H1 (cell line): ENCODE measurements around the gene DAW1. TPM values are rescaled to one million over a fixed set of nuclear protein-coding genes. Genes with fewer than 3 reads are reported as not detected.

Experiments
- CTCF ChIA-PET: fragments of 300-600 bp; sonication (Branson Sonifier 250); formaldehyde crosslinking; loops from one replicate; lab custom pipeline; 2021; ENCODE audit not compliant: partially characterized antibody; lab: Charles Lee
- POLR2A ChIA-PET: fragments of 300-600 bp; sonication (Branson Sonifier 250); formaldehyde crosslinking; loops from one replicate; lab custom pipeline; 2021; ENCODE audit warnings: inconsistent platforms; ENCODE audit not compliant: partially characterized antibody; lab: Charles Lee
- DNase-seq, 2 experiments: peaks; one replicate each; pipeline versions ENCODE4 v3.0.0 to v3.0.0-alpha.2; 2010 to 2022; ENCODE audit warnings: low spot score in 2 of 2, low read depth in 1 of 2, mixed read lengths in 1 of 2
- FAIRE-seq: peaks from 2 replicates; lab custom pipeline; 2011; peaks lifted over from hg19 to GRCh38; lab: Jason Lieb, UNC
- H2AFZ ChIP-seq: 2 replicates; pipeline ENCODE4 v1.8.1; 2012; ENCODE audit warnings: low read length, inconsistent platforms
- H2AK5ac ChIP-seq: 2 replicates; pipeline ENCODE4 v1.6.1; 2013; ENCODE audit warnings: low read depth, low read length
- H2BK120ac ChIP-seq: replicated peaks from 2 replicates; pipeline ENCODE3; 2013; ENCODE audit warnings: low read depth, low read length, inconsistent platforms
- H2BK12ac ChIP-seq: 2 replicates; pipeline ENCODE4 v1.6.1; 2013; ENCODE audit warnings: low read depth, low read length
- H2BK15ac ChIP-seq: 2 replicates; pipeline ENCODE4 v1.6.1; 2013; ENCODE audit warnings: low read length
- H2BK20ac ChIP-seq: 2 replicates; pipeline ENCODE4 v1.6.1; 2013; ENCODE audit warnings: low read length
- H2BK5ac ChIP-seq: 2 replicates; pipeline ENCODE4 v1.6.1; 2013; ENCODE audit warnings: low read depth, low read length
- H3K14ac ChIP-seq: 2 replicates; pipeline ENCODE4 v1.6.1; 2013; ENCODE audit warnings: inconsistent platforms; ENCODE audit not compliant: insufficient read length
- H3K18ac ChIP-seq: 2 replicates; pipeline ENCODE4 v1.6.1; 2013; ENCODE audit warnings: low read length; ENCODE audit errors: extremely low read depth
- H3K23ac ChIP-seq: 2 replicates; pipeline ENCODE4 v1.6.1; 2013; ENCODE audit warnings: inconsistent platforms; ENCODE audit not compliant: insufficient read length
- H3K23me2 ChIP-seq: 2 replicates; pipeline ENCODE4 v1.6.1; 2013; ENCODE audit warnings: low read depth, low read length
- H3K27ac ChIP-seq: 2 replicates; pipeline ENCODE4 v1.6.1; 2011; ENCODE audit warnings: low read depth, low read length, inconsistent platforms
- H3K27me3 ChIP-seq, 4 experiments: replicated peaks in 1 of 4; 1 replicate in 1 of 4; 2 replicates in 3 of 4; pipeline versions ENCODE4 v1.6.1 to v1.8.1; 2011 to 2013; ENCODE audit warnings: low read length in 3 of 4, mild to moderate bottlenecking in 3 of 4, inconsistent platforms in 2 of 4, mixed read lengths in 2 of 4, moderate library complexity in 1 of 4; ENCODE audit not compliant: control insufficient read depth in 3 of 4, insufficient read depth in 3 of 4; ENCODE audit errors: extremely low read depth in 1 of 4
- H3K36me3 ChIP-seq, 4 experiments: 2 replicates each; pipeline versions ENCODE4 v1.6.1 to v1.8.1; 2011 to 2013; ENCODE audit warnings: mild to moderate bottlenecking in 4 of 4, low read length in 3 of 4, moderate library complexity in 2 of 4, control low read depth in 1 of 4, inconsistent platforms in 1 of 4; ENCODE audit not compliant: insufficient read depth in 4 of 4, control insufficient read depth in 2 of 4
- H3K4ac ChIP-seq: replicated peaks from 2 replicates; pipeline ENCODE3; 2013; ENCODE audit warnings: low read length, low read depth, mixed read lengths, inconsistent platforms; ENCODE audit not compliant: insufficient read length
- H3K4me1 ChIP-seq, 4 experiments: replicated peaks in 1 of 4; 1 replicate in 1 of 4; 2 replicates in 3 of 4; pipeline versions ENCODE4 v1.6.1 to v1.8.1; 2011 to 2013; ENCODE audit warnings: low read length in 3 of 4, inconsistent platforms in 2 of 4, mixed read lengths in 1 of 4; ENCODE audit not compliant: insufficient read depth in 4 of 4, control insufficient read depth in 3 of 4
- H3K4me2 ChIP-seq, 2 experiments: 2 replicates each; pipeline versions ENCODE4 v1.6.1 to v1.8.1; 2011 to 2013; ENCODE audit warnings: low read depth in 2 of 2, low read length in 2 of 2, control low read depth in 1 of 2, inconsistent platforms in 1 of 2, mild to moderate bottlenecking in 1 of 2; ENCODE audit not compliant: insufficient read depth in 1 of 2
- H3K4me3 ChIP-seq, 4 experiments: fragments of 200-600, 300-600 bp in 1 of 4; sonication (generic), shearing (Covaris generic), sonication (Bioruptor Twin) in 1 of 4; 2 replicates each; pipeline versions ENCODE4 v1.5.1 to v1.8.1; 2011 to 2016; ENCODE audit warnings: low read length in 4 of 4, low read depth in 3 of 4, control low read depth in 2 of 4, inconsistent platforms in 2 of 4, mild to moderate bottlenecking in 2 of 4, mixed read lengths in 1 of 4, moderate library complexity in 1 of 4; ENCODE audit not compliant: insufficient read depth in 2 of 4; ENCODE audit errors: extremely low read depth in 1 of 4
- H3K56ac ChIP-seq: replicated peaks from 2 replicates; pipeline ENCODE3; 2013; ENCODE audit warnings: low read depth, mild to moderate bottlenecking, mixed read lengths, low read length, inconsistent platforms; ENCODE audit not compliant: insufficient read length
- H3K79me1 ChIP-seq: 2 replicates; pipeline ENCODE4 v1.6.1; 2013; ENCODE audit warnings: low read depth, low read length, control low read depth
- H3K79me2 ChIP-seq, 2 experiments: 2 replicates each; pipeline versions ENCODE4 v1.6.1 to v1.8.1; 2012 to 2013; ENCODE audit warnings: low read length in 2 of 2, mild to moderate bottlenecking in 2 of 2, inconsistent platforms in 1 of 2; ENCODE audit not compliant: insufficient read depth in 2 of 2, control insufficient read depth in 1 of 2
- H3K9ac ChIP-seq, 4 experiments: replicated peaks in 1 of 4; 1 replicate in 1 of 4; 2 replicates in 3 of 4; pipeline versions ENCODE4 v1.6.1 to v1.8.1; 2011 to 2013; ENCODE audit warnings: low read depth in 3 of 4, low read length in 3 of 4, control low read depth in 2 of 4, mild to moderate bottlenecking in 2 of 4, moderate library complexity in 2 of 4, inconsistent platforms in 1 of 4; ENCODE audit errors: extremely low read depth in 1 of 4
- H3K9me3 ChIP-seq, 2 experiments: 2 replicates each; pipeline versions ENCODE4 v1.6.1 to v1.8.1; 2012 to 2013; ENCODE audit warnings: mild to moderate bottlenecking in 2 of 2, moderate library complexity in 2 of 2, control low read depth in 1 of 2, inconsistent platforms in 1 of 2, low read depth in 1 of 2, low read length in 1 of 2, mixed read lengths in 1 of 2; ENCODE audit not compliant: insufficient read depth in 2 of 2
- H4K20me1 ChIP-seq, 2 experiments: replicated peaks in 1 of 2; 2 replicates each; pipeline versions ENCODE3 to v1.8.1; 2011 to 2013; ENCODE audit warnings: inconsistent platforms in 2 of 2, low read length in 2 of 2, mild to moderate bottlenecking in 1 of 2; ENCODE audit not compliant: insufficient read depth in 2 of 2, control insufficient read depth in 1 of 2
- H4K5ac ChIP-seq: 2 replicates; pipeline ENCODE4 v1.6.1; 2013; ENCODE audit warnings: low read length, low read depth, mixed read lengths, inconsistent platforms; ENCODE audit not compliant: insufficient read length
- H4K8ac ChIP-seq: 2 replicates; pipeline ENCODE4 v1.8.0; 2013; ENCODE audit warnings: mild to moderate bottlenecking, moderate library complexity, low read length, inconsistent platforms; ENCODE audit not compliant: insufficient read depth; ENCODE audit errors: extremely low read depth
- H4K91ac ChIP-seq: replicated peaks from 2 replicates; pipeline ENCODE3; 2013; ENCODE audit warnings: low read length, mixed read lengths, inconsistent platforms; ENCODE audit not compliant: insufficient read length
- ASH2L ChIP-seq: fragments of 200-600, 300-600 bp; sonication (generic); IDR thresholded peaks from one replicate; pipeline ENCODE4 v1.7.1; 2017; ENCODE audit warnings: low read length
- CEBPB ChIP-seq: IDR thresholded peaks from 2 replicates; pipeline ENCODE4 v1.6.1; 2012; ENCODE audit warnings: low read depth, low read length
- CHD1 ChIP-seq: IDR thresholded peaks from 2 replicates; pipeline ENCODE4 v1.6.1; 2012; ENCODE audit warnings: low read depth, low read length, improper control_type of control experiment
- NANOG ChIP-seq: IDR thresholded peaks from 2 replicates; pipeline ENCODE4 v1.6.1; 2011; ENCODE audit warnings: low read length, low read depth, mild to moderate bottlenecking, inconsistent platforms; ENCODE audit not compliant: insufficient read depth, poor library complexity, severe bottlenecking
- PHF8 ChIP-seq: fragments of 200-600 bp; sonication (generic); conservative IDR thresholded peaks from 2 replicates; pipeline ENCODE4 v1.7.1; 2012; ENCODE audit warnings: low read depth, mild to moderate bottlenecking, inconsistent platforms, low read length, moderate library complexity
- POLR2A ChIP-seq, 2 experiments: IDR thresholded peaks; 1 replicate in 1 of 2; 2 replicates in 1 of 2; pipeline ENCODE4 v1.6.1; 2011; ENCODE audit warnings: low read depth in 2 of 2, low read length in 2 of 2, mild to moderate bottlenecking in 2 of 2; ENCODE audit errors: control extremely low read depth in 1 of 2
- SP2 ChIP-seq: IDR thresholded peaks from 2 replicates; pipeline ENCODE4 v1.6.1; 2012; ENCODE audit warnings: mild to moderate bottlenecking, low read length, inconsistent platforms
- WGBS, 2 experiments: shearing (Covaris generic) in 1 of 2; methylation state at CpG; one replicate each; pipeline versions ENCODE4 v1.1.6 to v1.1.7; 2013 to 2015; ENCODE audit warnings: low lambda C conversion rate in 2 of 2, mixed read lengths in 2 of 2, inconsistent platforms in 1 of 2, low coverage in 1 of 2, missing lambda C conversion rate in 1 of 2; ENCODE audit not compliant: insufficient replicate concordance in 2 of 2, insufficient coverage in 1 of 2, insufficient read length in 1 of 2; ENCODE audit errors: extremely low coverage in 1 of 2, missing lambda C conversion rate in 1 of 2; 5-methylcytosine and 5-hydroxymethylcytosine counted together
- polyA plus RNA-seq, 7 experiments: library from polyadenylated mRNA; depleted of rRNA in 3 of 7; stranded (reverse) in 5 of 7; unstranded in 2 of 7; fragments of >200 nt in 5 of 7; fragments of 200-250 nt in 2 of 7; gene quantifications; 1 replicate in 5 of 7; 2 replicates in 1 of 7; 4 replicates in 1 of 7; pipeline versions ENCODE4 v1.2.1 to v1.2.3, GENCODE V29; 2011 to 2013; ENCODE audit warnings: missing spikeins in 2 of 7, mixed read lengths in 2 of 7
- total RNA-seq: library from RNA; stranded (reverse); fragmentation: NEBNext Ultra II Directional; extraction: Animal tissue kit (Norgen Biotek cat#: 25700); gene quantifications from 2 replicates; pipeline ENCODE4 v1.2.1, GENCODE V29; 2021
- TF ChIP-seq, protein P1 (sequence below): IDR thresholded peaks from 2 replicates; pipeline ENCODE4 v1.6.1; 2012; ENCODE audit warnings: inconsistent platforms
- TF ChIP-seq, protein P2 (sequence below): IDR thresholded peaks from 2 replicates; pipeline ENCODE4 v1.6.1; 2012; ENCODE audit warnings: inconsistent platforms

The DAW1 gene
- total and polyA plus RNA-seq, 2 of the 8 experiments (the other 6 are each of a cell fraction or from before 2014, with no cell fraction given): 0.44 to 1.4 TPM

DNA sequence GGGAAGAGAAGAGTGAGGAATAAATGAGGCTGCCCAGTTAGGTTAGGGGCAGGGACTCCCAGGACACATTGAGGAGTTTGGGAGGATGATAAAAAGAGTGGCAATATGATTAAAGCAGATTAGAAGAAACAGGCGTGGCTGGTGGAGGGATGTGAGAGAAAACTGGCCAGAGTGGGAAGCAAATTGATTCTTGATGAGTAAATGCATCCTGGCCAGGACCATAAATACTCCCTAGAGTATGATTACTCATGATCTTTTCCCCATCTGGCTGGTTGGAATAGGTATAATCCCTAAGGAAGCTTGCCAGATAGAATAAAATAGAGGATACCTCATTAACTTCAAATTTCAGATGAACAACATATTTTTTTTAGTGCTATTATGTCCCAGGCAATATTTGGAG, 21.5 kb upstream of the DAW1 start:
- Histone ChIP-seq H3K23ac (no peak overlapping the region), H3K56ac (no peak overlapping the region), H3K14ac (no peak overlapping the region), H3K23me2 (no peaks in the 10 kb centered on the region; the same call in 1 of the 2 replicates), H2AK5ac (no peak overlapping the region), H3K4ac (no peak overlapping the region), H3K27me3 (no peaks in the 10 kb centered on the region), H2BK120ac (no peak overlapping the region), H4K5ac (no peak overlapping the region), H4K91ac (no peak overlapping the region), H3K4me2 (no peak overlapping the region), H3K9me3 (no peaks in the 10 kb centered on the region), H2AFZ (no peak overlapping the region), H3K4me1 (no peaks in the 10 kb centered on the region; a peak in 1 of 7 replicates), H3K79me2 (no peaks in the 10 kb centered on the region), H4K20me1 (no peaks in the 10 kb centered on the region), H3K18ac (no peak overlapping the region), H2BK20ac (no peak overlapping the region), H2BK5ac (no peak overlapping the region), H2BK15ac (no peak overlapping the region), H3K79me1 (no peaks in the 10 kb centered on the region), H3K36me3 (no peaks in the 10 kb centered on the region), H3K4me3 (no peak overlapping the region), H2BK12ac (no peak overlapping the region), H4K8ac (no peak overlapping the region), H3K9ac (no peak overlapping the region), H3K27ac (no peak overlapping the region)
- CTCF ChIA-PET: interaction anchor here (1.0 to 1.1 kb wide), 2 partner anchors 11 to 13 kb away, joined by 3 to 4 read pairs; no protein-coding TSS in a partner anchor
- TF ChIP-seq SP2: no peak
- TF ChIP-seq ASH2L: no peak
- TF ChIP-seq, protein P1, sequence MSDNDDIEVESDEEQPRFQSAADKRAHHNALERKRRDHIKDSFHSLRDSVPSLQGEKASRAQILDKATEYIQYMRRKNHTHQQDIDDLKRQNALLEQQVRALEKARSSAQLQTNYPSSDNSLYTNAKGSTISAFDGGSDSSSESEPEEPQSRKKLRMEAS: no peak
- TF ChIP-seq PHF8: no peak
- no peak for TF ChIP-seq NANOG
- TF ChIP-seq, protein P2, sequence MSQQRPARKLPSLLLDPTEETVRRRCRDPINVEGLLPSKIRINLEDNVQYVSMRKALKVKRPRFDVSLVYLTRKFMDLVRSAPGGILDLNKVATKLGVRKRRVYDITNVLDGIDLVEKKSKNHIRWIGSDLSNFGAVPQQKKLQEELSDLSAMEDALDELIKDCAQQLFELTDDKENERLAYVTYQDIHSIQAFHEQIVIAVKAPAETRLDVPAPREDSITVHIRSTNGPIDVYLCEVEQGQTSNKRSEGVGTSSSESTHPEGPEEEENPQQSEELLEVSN: no peak
- no peak for TF ChIP-seq POLR2A (IDR thresholded peaks at IDR 0.05; ENCODE audit: control extremely low read depth in 1 of 2, low read depth in 2 of 2, low read length in 2 of 2)
- no peak for TF ChIP-seq CEBPB
- TF ChIP-seq CHD1: no peak
- 84% methylated on average over 1 of the region's 1 CpG; no CpG with 5 or more reads in 1 of the 2 experiments for whole genome bisulfite sequencing, 2 experiments
- DNase-seq (no peak), FAIRE-seq (no peak)
- POLR2A ChIA-PET: no interaction called here
